ENCODE measurements around the gene SIAH1.
"Not testable (repeated sequence)": the region's sequence is repeated elsewhere in the genome, so short reads cannot be mapped to it uniquely, and the experiment has no call there.

The SIAH1 gene

DNA sequence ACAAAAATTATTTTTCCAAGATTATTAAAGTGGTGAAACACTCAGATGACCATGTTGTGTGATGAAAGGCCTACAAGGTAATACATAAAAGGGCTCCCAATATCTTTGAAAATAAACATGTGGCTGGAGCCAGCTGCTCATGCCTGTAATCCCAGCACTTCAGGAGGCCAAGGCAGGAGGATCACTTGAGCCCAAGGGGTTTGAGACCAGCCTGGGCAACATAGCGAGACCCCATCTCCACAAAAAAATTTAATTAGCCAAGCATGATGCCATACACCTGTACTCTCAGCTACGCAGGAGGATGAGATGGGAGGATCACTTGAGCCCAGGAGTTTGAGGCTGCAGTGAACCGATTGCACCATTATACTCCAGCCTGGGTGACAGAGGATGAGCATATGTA is 26.8 kb downstream of the SIAH1 start:
- no peak overlapping the region for H3K4me2 ChIP-seq (ENCODE audit: low read length)
- peaks cover 22% of the 10 kb centered on the region for H4K20me1 ChIP-seq (ENCODE audit: insufficient read depth, low read length)
- H3K9ac ChIP-seq (ENCODE audit: low read length): no peak overlapping the region
- no peaks in the 10 kb centered on the region for H3K9me3 ChIP-seq (ENCODE audit: insufficient read depth, low read length)
- TF ChIP-seq, protein P1, sequence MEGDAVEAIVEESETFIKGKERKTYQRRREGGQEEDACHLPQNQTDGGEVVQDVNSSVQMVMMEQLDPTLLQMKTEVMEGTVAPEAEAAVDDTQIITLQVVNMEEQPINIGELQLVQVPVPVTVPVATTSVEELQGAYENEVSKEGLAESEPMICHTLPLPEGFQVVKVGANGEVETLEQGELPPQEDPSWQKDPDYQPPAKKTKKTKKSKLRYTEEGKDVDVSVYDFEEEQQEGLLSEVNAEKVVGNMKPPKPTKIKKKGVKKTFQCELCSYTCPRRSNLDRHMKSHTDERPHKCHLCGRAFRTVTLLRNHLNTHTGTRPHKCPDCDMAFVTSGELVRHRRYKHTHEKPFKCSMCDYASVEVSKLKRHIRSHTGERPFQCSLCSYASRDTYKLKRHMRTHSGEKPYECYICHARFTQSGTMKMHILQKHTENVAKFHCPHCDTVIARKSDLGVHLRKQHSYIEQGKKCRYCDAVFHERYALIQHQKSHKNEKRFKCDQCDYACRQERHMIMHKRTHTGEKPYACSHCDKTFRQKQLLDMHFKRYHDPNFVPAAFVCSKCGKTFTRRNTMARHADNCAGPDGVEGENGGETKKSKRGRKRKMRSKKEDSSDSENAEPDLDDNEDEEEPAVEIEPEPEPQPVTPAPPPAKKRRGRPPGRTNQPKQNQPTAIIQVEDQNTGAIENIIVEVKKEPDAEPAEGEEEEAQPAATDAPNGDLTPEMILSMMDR (IDR thresholded peaks at IDR 0.05; ENCODE audit: low read depth, low read length): no peak
- TF ChIP-seq EZH2phosphoT487 (IDR thresholded peaks at IDR 0.05; ENCODE audit: low read depth): no peak
- peaks cover 14% of the 10 kb centered on the region for H3K36me3 ChIP-seq (replicated peaks; ENCODE audit: low read depth, low read length)
- H3K27me3 ChIP-seq (ENCODE audit: low read depth, low read length): no peaks in the 10 kb centered on the region
- H3K4me3 ChIP-seq (ENCODE audit: low read length): no peak overlapping the region
- peaks cover 65% of the 10 kb centered on the region for H3K79me2 ChIP-seq (ENCODE audit: low read length)
- no peak overlapping the region for H2AFZ ChIP-seq (ENCODE audit: low read depth, low read length)
- H3K27ac ChIP-seq (ENCODE audit: low read length): no peak overlapping the region
- H3K4me1 ChIP-seq (ENCODE audit: low read length): no peaks in the 10 kb centered on the region

DNA sequence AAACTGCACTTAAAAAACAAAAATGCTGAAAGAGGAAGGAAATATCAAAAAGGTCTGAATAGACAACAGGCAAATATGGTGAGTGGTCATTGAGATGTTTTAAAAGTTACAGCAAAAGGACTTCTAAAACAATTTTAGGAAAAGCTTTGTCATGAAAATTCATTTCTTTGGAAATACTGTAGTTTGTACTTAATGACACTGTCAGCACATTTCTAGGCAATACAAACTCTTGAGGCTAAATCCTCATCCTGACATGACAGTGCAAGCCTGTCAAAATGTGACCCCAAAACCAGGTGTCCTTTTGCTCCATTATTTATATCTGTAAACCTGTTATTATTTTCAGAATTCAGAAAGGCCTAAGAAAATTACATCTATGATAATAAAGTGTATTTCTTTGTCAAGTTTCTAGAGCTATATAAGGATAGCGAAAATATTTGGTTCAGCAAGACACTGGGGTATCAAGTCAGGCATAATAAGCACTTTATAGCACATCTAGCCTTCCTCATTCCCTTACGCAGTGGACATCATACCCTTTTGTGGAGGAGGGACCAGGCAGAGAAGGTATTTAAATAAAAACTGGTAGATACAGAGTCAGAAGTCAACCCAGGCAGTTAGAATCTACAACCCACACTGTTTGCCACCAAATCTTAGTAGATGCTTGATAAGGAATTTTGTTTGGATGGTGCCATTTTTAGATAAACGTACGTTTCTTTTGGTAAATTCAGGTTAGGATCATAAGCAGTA is 28.4 kb downstream of the SIAH1 start:
- Histone ChIP-seq H3K4me1 (ENCODE audit: low read length) (no peaks in the 10 kb centered on the region), H3K27me3 (ENCODE audit: low read depth, low read length) (no peaks in the 10 kb centered on the region), H3K27ac (ENCODE audit: low read length) (no peak overlapping the region), H2AFZ (ENCODE audit: low read depth, low read length) (no peak overlapping the region), H4K20me1 (ENCODE audit: insufficient read depth, low read length) (peaks cover 9% of the 10 kb centered on the region), H3K4me2 (ENCODE audit: low read length) (no peak overlapping the region), H3K4me3 (ENCODE audit: low read length) (no peak overlapping the region), H3K9me3 (ENCODE audit: insufficient read depth, low read length) (no peaks in the 10 kb centered on the region), H3K36me3 (replicated peaks; ENCODE audit: low read depth, low read length) (peaks cover 13% of the 10 kb centered on the region), H3K79me2 (ENCODE audit: low read length) (peaks cover 49% of the 10 kb centered on the region), H3K9ac (ENCODE audit: low read length) (no peak overlapping the region)
- TF ChIP-seq, protein P1 (IDR thresholded peaks at IDR 0.05; ENCODE audit: low read depth, low read length): no peak

DNA sequence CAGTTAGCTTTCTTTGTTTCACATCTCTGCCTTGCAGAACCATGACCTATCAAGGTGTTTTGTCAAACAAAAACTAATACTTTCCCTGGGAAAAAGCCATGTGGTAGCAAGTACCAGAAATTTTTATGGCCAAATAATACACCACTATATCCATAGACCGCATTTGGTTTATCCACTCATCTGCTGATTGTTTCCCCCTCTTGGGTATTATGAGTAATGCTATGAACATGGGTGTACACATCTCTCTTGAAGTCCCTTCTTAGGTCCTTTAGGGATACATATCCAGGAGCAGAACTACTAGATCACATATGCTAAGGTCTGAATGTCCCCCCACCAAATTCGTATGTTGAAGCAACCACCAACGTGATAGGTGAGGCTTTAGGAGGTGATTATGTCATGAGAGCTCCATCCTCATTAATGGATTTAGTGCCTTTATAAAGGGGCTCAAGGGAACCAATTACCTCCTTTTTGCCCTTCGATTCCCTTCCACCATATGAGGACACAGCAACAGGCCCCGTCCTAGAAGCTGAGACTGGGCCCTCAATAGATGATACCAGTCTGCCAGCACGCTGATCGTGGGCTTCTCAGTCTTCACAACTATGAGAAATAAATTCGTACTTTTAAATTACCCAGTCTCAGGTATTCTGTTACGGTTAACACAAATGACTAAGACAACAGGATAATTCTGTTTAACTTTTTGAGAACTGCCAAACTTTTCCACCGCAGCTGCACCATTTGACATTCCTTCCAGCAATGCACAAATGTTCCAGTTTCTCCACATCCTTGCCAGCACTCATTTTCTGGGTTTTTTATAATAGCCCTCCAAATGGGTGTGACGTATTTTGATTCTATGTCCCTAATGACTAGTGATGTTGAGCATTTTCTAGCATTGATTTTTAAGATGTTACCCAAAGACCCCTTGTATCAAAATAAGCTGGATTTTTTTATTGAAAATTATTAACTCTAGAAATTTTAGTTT is 30.0 kb downstream of the SIAH1 start:
- Histone ChIP-seq H3K36me3 (replicated peaks; ENCODE audit: low read depth, low read length) (peaks cover 20% of the 10 kb centered on the region), H3K4me3 (ENCODE audit: low read length) (no peak overlapping the region), H3K9ac (ENCODE audit: low read length) (no peak overlapping the region), H4K20me1 (ENCODE audit: insufficient read depth, low read length) (no peaks in the 10 kb centered on the region; the same call in 1 of the 2 replicates), H3K27ac (ENCODE audit: low read length) (no peak overlapping the region), H3K4me1 (ENCODE audit: low read length) (no peaks in the 10 kb centered on the region), H3K4me2 (ENCODE audit: low read length) (no peak overlapping the region), H3K9me3 (ENCODE audit: insufficient read depth, low read length) (no peaks in the 10 kb centered on the region), H2AFZ (ENCODE audit: low read depth, low read length) (no peak overlapping the region), H3K27me3 (ENCODE audit: low read depth, low read length) (no peaks in the 10 kb centered on the region), H3K79me2 (ENCODE audit: low read length) (peaks cover 33% of the 10 kb centered on the region)
- TF ChIP-seq EZH2phosphoT487 (IDR thresholded peaks at IDR 0.05; ENCODE audit: low read depth): no peak
- TF ChIP-seq, protein P1 (IDR thresholded peaks at IDR 0.05; ENCODE audit: low read depth, low read length): no peak

DNA sequence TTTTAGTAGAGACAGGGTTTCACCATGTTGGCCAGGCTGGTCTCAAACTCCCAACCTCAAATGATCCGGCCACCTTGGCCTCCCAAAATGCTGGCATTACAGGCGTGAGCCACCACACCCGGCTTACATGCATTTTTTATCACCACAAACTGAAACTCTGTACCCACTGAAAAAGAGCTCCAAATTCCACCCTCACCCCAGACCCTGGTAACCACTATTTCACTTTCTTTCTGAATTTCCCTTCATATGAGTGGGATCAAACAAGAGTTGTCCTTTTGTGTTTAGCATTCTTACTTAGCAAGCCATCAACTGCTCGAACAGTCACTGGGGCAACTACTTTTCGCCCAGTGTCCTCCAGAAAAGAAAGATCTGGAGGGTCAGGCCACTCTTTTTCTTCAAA is 30.8 kb downstream of the SIAH1 start:
- not testable (repeated sequence) for H2AFZ ChIP-seq (ENCODE audit: low read depth, low read length); H3K4me2 ChIP-seq (ENCODE audit: low read length); H3K4me3 ChIP-seq (ENCODE audit: low read length); H3K4me1 ChIP-seq (ENCODE audit: low read length); H3K27ac ChIP-seq (ENCODE audit: low read length); H4K20me1 ChIP-seq (ENCODE audit: insufficient read depth, low read length); H3K9me3 ChIP-seq (ENCODE audit: insufficient read depth, low read length); H3K9ac ChIP-seq (ENCODE audit: low read length); H3K27me3 ChIP-seq (ENCODE audit: low read depth, low read length)
- Histone ChIP-seq H3K79me2 (ENCODE audit: low read length) (peaks cover 26% of the 10 kb centered on the region), H3K36me3 (replicated peaks; ENCODE audit: low read depth, low read length) (peaks cover 20% of the 10 kb centered on the region)
